NCI-H748 treated with DMSO at 0.1 percent for 48 hours (cell line): ENCODE results near the gene RBM33.

Source experiments
- DNase-seq: peaks from one replicate; lab custom pipeline; 2025; lab: John Stamatoyannopoulos, UW

The RBM33 gene

GRCh38 chr7:155770241-155770640 lies 125.8 kb downstream of the RBM33 start:
- DNase-seq, result no peak

- DNase-seq, result no peak
These were observed 129.1 kb downstream of the RBM33 start for GRCh38 chr7:155773531-155773930.

GRCh38 chr7:155774947-155775346 lies 130.5 kb downstream of the RBM33 start:
- DNase-seq, result no peak

- DNase-seq, result no peak
These were observed 131.2 kb downstream of the RBM33 start for GRCh38 chr7:155775691-155776090.

- no peak for DNase-seq
These were observed 132.1 kb downstream of the RBM33 start for GRCh38 chr7:155776606-155777005.

GRCh38 chr7:155778349-155778748 lies 133.9 kb downstream of the RBM33 start:
- DNase-seq, result no peak

GRCh38 chr7:155780884-155781283 lies 136.4 kb downstream of the RBM33 start:
- no peak for DNase-seq

- DNase-seq, result no peak
These were observed 137.0 kb downstream of the RBM33 start for GRCh38 chr7:155781433-155781832.

GRCh38 chr7:155782466-155782865 lies 138.0 kb downstream of the RBM33 start:
- no peak for DNase-seq

- DNase-seq, result no peak
These were observed 141.1 kb downstream of the RBM33 start for GRCh38 chr7:155785536-155785935.

GRCh38 chr7:155786491-155786890 lies 142.0 kb downstream of the RBM33 start:
- DNase-seq, result no peak

- DNase-seq, result no peak
These were observed 142.8 kb downstream of the RBM33 start for GRCh38 chr7:155787171-155787851.

- DNase-seq, result no peak
These were observed 144.1 kb downstream of the RBM33 start for GRCh38 chr7:155788616-155789000.

- no peak for DNase-seq
These were observed 144.7 kb downstream of the RBM33 start for GRCh38 chr7:155789001-155789725.

- no peak for DNase-seq
These were observed 146.2 kb downstream of the RBM33 start for GRCh38 chr7:155790666-155791065.

- DNase-seq, result no peak
These were observed 146.8 kb downstream of the RBM33 start for GRCh38 chr7:155791214-155791737.

- no peak for DNase-seq
These were observed 147.4 kb downstream of the RBM33 start for GRCh38 chr7:155791836-155792235.

- DNase-seq, result no peak
These were observed 148.0 kb downstream of the RBM33 start for GRCh38 chr7:155792315-155792960.

- DNase-seq, result no peak
These were observed 148.6 kb downstream of the RBM33 start for GRCh38 chr7:155792999-155793560.

- DNase-seq, result no peak
These were observed 149.3 kb downstream of the RBM33 start for GRCh38 chr7:155793720-155794119.

GRCh38 chr7:155794196-155794595 lies 149.7 kb downstream of the RBM33 start:
- DNase-seq, result no peak

- DNase-seq, result no peak
These were observed 150.9 kb downstream of the RBM33 start for GRCh38 chr7:155795401-155795800.

GRCh38 chr7:155795951-155796350 lies 151.5 kb downstream of the RBM33 start:
- DNase-seq, result no peak
